Neural cell (in vitro differentiated cells): ENCODE measurements around the gene GPHN. TPM values are rescaled to one million over a fixed set of nuclear protein-coding genes. Genes with fewer than 3 reads are reported as not detected.

Experiments used
- H2AFZ ChIP-seq: fragments of 200-600, 300-800 bp; sonication (generic), shearing (Covaris generic); 2 replicates; pipeline ENCODE4 v1.6.0; 2014; ENCODE audit warnings: low read depth, mild to moderate bottlenecking, antibody characterized with exemption, low read length, moderate library complexity
- H3F3A ChIP-seq: fragments of 200-600 bp; shearing (Covaris generic); 2 replicates; pipeline ENCODE4 v1.6.1; 2016; ENCODE audit warnings: mild to moderate bottlenecking, moderate library complexity, mixed read lengths, antibody characterized with exemption, low read length; ENCODE audit not compliant: insufficient read depth, poor library complexity, severe bottlenecking
- H3K27ac ChIP-seq: fragments of 200-600, 300-800 bp; sonication (generic), shearing (Covaris generic); 2 replicates; pipeline ENCODE4 v1.5.1; 2014; ENCODE audit warnings: mild to moderate bottlenecking, low read length, moderate library complexity
- H3K27me3 ChIP-seq: fragments of 300-800, 200-600 bp; sonication (generic), shearing (Covaris generic); 2 replicates; pipeline ENCODE4 v1.6.0; 2014; ENCODE audit warnings: mild to moderate bottlenecking, low read depth, low read length, moderate library complexity; ENCODE audit not compliant: insufficient read depth
- H3K36me3 ChIP-seq: fragments of 300-800, 200-600 bp; sonication (generic), shearing (Covaris generic); 2 replicates; pipeline ENCODE4 v1.5.1; 2014; ENCODE audit warnings: mild to moderate bottlenecking, antibody characterized with exemption, low read length, moderate library complexity; ENCODE audit not compliant: insufficient read depth
- H3K4me2 ChIP-seq: fragments of 300-800, 200-600 bp; sonication (generic), shearing (Covaris generic); 2 replicates; pipeline ENCODE4 v1.6.0; 2014; ENCODE audit warnings: mild to moderate bottlenecking, low read length
- H3K4me3 ChIP-seq: fragments of 300-800, 200-600 bp; sonication (generic), shearing (Covaris generic); 2 replicates; pipeline ENCODE4 v1.5.1; 2014; ENCODE audit warnings: mild to moderate bottlenecking, low read length, moderate library complexity
- H3K79me2 ChIP-seq: fragments of 200-600 bp; shearing (Covaris generic); replicated peaks from 2 replicates; pipeline ENCODE4 v1.6.0; 2014; ENCODE audit warnings: mild to moderate bottlenecking, low read length, moderate library complexity; ENCODE audit not compliant: insufficient read depth
- H3K9ac ChIP-seq: fragments of 300-800, 200-600 bp; sonication (generic), shearing (Covaris generic); 2 replicates; pipeline ENCODE4 v1.6.1; 2016; ENCODE audit warnings: mild to moderate bottlenecking, low read length, mixed read lengths
- H3K9me2 ChIP-seq: fragments of 200-600 bp; shearing (Covaris generic); 2 replicates; pipeline ENCODE4 v1.6.1; 2016; ENCODE audit warnings: mild to moderate bottlenecking, low read length, mixed read lengths; ENCODE audit not compliant: insufficient read depth
- H3K9me3 ChIP-seq: fragments of 200-600, 300-800 bp; sonication (generic), shearing (Covaris generic); 2 replicates; pipeline ENCODE4 v1.6.1; 2016; ENCODE audit warnings: mild to moderate bottlenecking, mixed run types, low read length, moderate library complexity, mixed read lengths
- H4K20me1 ChIP-seq: fragments of 200-600 bp; shearing (Covaris generic); 2 replicates; pipeline ENCODE4 v1.6.1; 2016; ENCODE audit warnings: mild to moderate bottlenecking, mixed run types; ENCODE audit not compliant: insufficient read depth
- CTCF ChIP-seq: fragments of 450-650 bp; IDR thresholded peaks from 2 replicates; pipeline ENCODE4 v1.5.1; 2014; ENCODE audit warnings: antibody characterized with exemption, mild to moderate bottlenecking, moderate library complexity; ENCODE audit not compliant: poor library complexity, severe bottlenecking
- EP300 ChIP-seq: fragments of 450-650 bp; conservative IDR thresholded peaks from 2 replicates; pipeline ENCODE4 v1.6.1; 2014; ENCODE audit warnings: antibody characterized with exemption, mild to moderate bottlenecking, moderate library complexity; ENCODE audit not compliant: poor library complexity, severe bottlenecking
- EZH2 ChIP-seq: fragments of 200-600, 300-800 bp; shearing (Covaris generic), sonication (generic); IDR thresholded peaks from 2 replicates; pipeline ENCODE4 v1.6.1; 2014; ENCODE audit warnings: antibody characterized with exemption, low read length, borderline replicate concordance, mild to moderate bottlenecking; ENCODE audit not compliant: insufficient read depth, poor library complexity, severe bottlenecking
- MXI1 ChIP-seq: fragments of 450-650 bp; conservative IDR thresholded peaks from 2 replicates; pipeline ENCODE4 v1.6.1; 2014; ENCODE audit warnings: antibody characterized with exemption, mild to moderate bottlenecking; ENCODE audit not compliant: poor library complexity, severe bottlenecking
- POLR2AphosphoS5 ChIP-seq: IDR thresholded peaks from 2 replicates; pipeline ENCODE4 v1.6.1; 2012
- RAD21 ChIP-seq: fragments of 450-650 bp; conservative IDR thresholded peaks from 2 replicates; pipeline ENCODE4 v1.6.1; 2014; ENCODE audit warnings: antibody characterized with exemption, mild to moderate bottlenecking, moderate library complexity
- REST ChIP-seq: IDR thresholded peaks from 2 replicates; pipeline ENCODE4 v1.6.1; 2012; ENCODE audit warnings: borderline replicate concordance
- SMC3 ChIP-seq: fragments of 450-650 bp; conservative IDR thresholded peaks from 2 replicates; pipeline ENCODE4 v1.6.1; 2014; ENCODE audit warnings: antibody characterized with exemption, mild to moderate bottlenecking, moderate library complexity; ENCODE audit not compliant: poor library complexity
- TAF1 ChIP-seq: IDR thresholded peaks from 2 replicates; pipeline ENCODE4 v1.6.1; 2012; ENCODE audit warnings: low read depth
- polyA plus RNA-seq: library from polyadenylated mRNA; depleted of rRNA; stranded (reverse); fragments of >200 nt; gene quantifications from 2 replicates; pipeline ENCODE4 v1.2.3, GENCODE V29; 2014

The GPHN gene
- polyA plus RNA-seq, 1 donor from 2014 or later: 135 TPM

GRCh38 chr14:66493750-66494149 lies 14.2 kb upstream of the GPHN start:
- no peak overlapping the region for H3K4me3 ChIP-seq
- H3K27ac ChIP-seq: no peak overlapping the region
- no peaks in the 10 kb centered on the region for H4K20me1 ChIP-seq
- no peak overlapping the region for H3K9ac ChIP-seq
- H3K9me3 ChIP-seq: no peaks in the 10 kb centered on the region
- no peak overlapping the region for H3K4me2 ChIP-seq
- H2AFZ ChIP-seq: no peak overlapping the region
- H3K36me3 ChIP-seq: no peaks in the 10 kb centered on the region
- no peaks in the 10 kb centered on the region for H3K9me2 ChIP-seq
- H3K27me3 ChIP-seq: no peaks in the 10 kb centered on the region
- H3K79me2 ChIP-seq: no peaks in the 10 kb centered on the region
- H3F3A ChIP-seq: no peaks in the 10 kb centered on the region
- no peak for TF ChIP-seq MXI1
- TF ChIP-seq SMC3: no peak
- no peak for TF ChIP-seq POLR2AphosphoS5
- TF ChIP-seq TAF1: no peak
- no peak for TF ChIP-seq EP300
- TF ChIP-seq REST: no peak
- no peak for TF ChIP-seq CTCF
- no peak for TF ChIP-seq EZH2
- no peak for TF ChIP-seq RAD21

DNA sequence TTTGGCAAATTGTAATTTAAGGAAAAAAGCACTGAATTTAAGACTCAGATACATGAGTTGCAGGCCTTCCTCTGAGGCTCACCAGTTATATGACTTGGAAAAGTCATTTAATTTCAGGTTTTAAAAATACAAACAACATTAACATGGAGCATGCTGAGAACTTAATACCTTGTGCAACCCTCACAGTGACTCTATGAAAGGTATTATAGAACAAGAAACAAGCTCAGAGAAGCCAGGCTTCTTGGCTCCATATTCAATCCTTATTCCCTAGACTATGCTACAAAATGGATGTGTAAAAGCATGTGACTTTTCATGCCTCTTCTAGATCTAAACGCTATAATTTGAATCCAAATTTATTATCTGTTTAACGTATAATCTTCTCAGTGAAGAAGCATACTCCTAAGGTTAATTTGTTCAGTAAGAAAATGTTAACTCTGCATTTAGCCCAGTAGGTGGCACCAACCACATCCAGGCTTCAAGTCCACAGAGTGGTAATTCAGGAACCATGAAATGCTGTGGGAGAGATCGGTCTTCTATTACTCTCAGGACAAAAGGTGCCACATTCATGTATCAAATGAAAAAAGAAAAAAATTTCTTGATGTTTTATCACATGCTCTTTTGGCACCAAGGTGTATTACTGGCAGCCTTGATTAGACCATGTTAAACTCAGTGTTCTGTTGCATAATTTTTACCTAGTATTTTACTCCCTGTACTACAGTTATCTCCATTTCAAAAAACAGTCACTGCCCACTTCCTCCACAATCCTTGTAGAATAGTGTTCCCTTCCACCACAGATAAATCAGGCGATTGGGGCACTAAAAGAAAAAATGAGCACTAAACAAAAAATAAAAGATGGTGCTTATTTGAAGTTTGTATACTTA lies 12.5 kb upstream of the GPHN start:
- H2AFZ ChIP-seq: no peak overlapping the region
- no peak for TF ChIP-seq TAF1
- TF ChIP-seq CTCF: peak; percentile 85
- peak; percentile 83 for TF ChIP-seq RAD21
- TF ChIP-seq SMC3: peak; percentile 86
- no peak for TF ChIP-seq POLR2AphosphoS5
- TF ChIP-seq REST: no peak
- H3F3A ChIP-seq: no peaks in the 10 kb centered on the region
- no peak overlapping the region for H3K27ac ChIP-seq
- H3K27me3 ChIP-seq: no peaks in the 10 kb centered on the region
- no peak overlapping the region for H3K9ac ChIP-seq
- H4K20me1 ChIP-seq: no peaks in the 10 kb centered on the region
- no peaks in the 10 kb centered on the region for H3K9me3 ChIP-seq
- no peaks in the 10 kb centered on the region for H3K36me3 ChIP-seq
- H3K79me2 ChIP-seq: no peaks in the 10 kb centered on the region
- no peak overlapping the region for H3K4me3 ChIP-seq
- H3K4me2 ChIP-seq: no peak overlapping the region
- H3K9me2 ChIP-seq: no peaks in the 10 kb centered on the region
